ENCODE measurements around the gene P3H2. TPM values are rescaled to one million over a fixed set of nuclear protein-coding genes. Genes with fewer than 3 reads are reported as not detected.

The P3H2 gene
- total RNA-seq, 1 experiment from 2014 or later: 19.6 TPM

DNA sequence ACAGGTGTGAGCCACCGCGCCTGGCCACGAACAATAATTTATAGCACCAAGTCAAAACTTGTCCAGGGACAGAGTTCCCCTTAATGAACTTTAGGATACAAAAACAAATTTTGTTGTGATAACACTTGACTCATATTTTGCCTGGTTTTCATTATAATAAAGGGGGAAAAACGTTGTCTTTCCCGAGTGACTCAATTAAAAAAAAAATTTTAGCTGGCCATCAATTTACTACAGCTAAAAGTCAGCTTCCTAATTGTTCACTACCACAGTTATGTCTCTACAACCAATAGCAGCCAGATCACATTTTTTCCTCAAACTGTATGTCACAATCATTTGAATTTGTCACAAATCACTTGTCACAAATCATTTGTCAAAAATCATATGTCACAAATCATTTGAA, 116.0 kb downstream of the P3H2 start:
- intact Hi-C loops (cut with micrococcal nuclease; ENCODE audit: unreplicated experiment): no loop called here
- Histone ChIP-seq H3K27me3 (replicated peaks; ENCODE audit: insufficient read depth, low read depth, low read length, poor library complexity) (no peaks in the 10 kb centered on the region), H3K4me1 (ENCODE audit: insufficient read depth, low read length, poor library complexity, severe bottlenecking) (peaks cover 26% of the 10 kb centered on the region), H3K9me3 (ENCODE audit: low read depth, low read length, poor library complexity, severe bottlenecking) (no peaks in the 10 kb centered on the region), H3K36me3 (ENCODE audit: insufficient read depth, low read length, poor library complexity, severe bottlenecking) (no peaks in the 10 kb centered on the region), H3K4me3 (ENCODE audit: low read depth, low read length, poor library complexity, severe bottlenecking) (no peak overlapping the region), H3K27ac (ENCODE audit: low read depth, low read length, poor library complexity, severe bottlenecking) (no peak overlapping the region)
- POLR2A ChIA-PET (ENCODE audit: low non-redundant PET): no interaction called here
- TF ChIP-seq, protein P1, sequence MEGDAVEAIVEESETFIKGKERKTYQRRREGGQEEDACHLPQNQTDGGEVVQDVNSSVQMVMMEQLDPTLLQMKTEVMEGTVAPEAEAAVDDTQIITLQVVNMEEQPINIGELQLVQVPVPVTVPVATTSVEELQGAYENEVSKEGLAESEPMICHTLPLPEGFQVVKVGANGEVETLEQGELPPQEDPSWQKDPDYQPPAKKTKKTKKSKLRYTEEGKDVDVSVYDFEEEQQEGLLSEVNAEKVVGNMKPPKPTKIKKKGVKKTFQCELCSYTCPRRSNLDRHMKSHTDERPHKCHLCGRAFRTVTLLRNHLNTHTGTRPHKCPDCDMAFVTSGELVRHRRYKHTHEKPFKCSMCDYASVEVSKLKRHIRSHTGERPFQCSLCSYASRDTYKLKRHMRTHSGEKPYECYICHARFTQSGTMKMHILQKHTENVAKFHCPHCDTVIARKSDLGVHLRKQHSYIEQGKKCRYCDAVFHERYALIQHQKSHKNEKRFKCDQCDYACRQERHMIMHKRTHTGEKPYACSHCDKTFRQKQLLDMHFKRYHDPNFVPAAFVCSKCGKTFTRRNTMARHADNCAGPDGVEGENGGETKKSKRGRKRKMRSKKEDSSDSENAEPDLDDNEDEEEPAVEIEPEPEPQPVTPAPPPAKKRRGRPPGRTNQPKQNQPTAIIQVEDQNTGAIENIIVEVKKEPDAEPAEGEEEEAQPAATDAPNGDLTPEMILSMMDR (conservative IDR thresholded peaks at IDR 0.05; ENCODE audit: low read depth, low read length): no peak
- TF ChIP-seq EZH2 (IDR thresholded peaks at IDR 0.05; ENCODE audit: borderline replicate concordance, low read depth, low read length, poor library complexity, severe bottlenecking): no peak
- no peak for DNase-seq (ENCODE audit: low spot score)
- CTCF ChIA-PET: no interaction called here
- BruUV-seq (replicated peaks): no TSS peak

DNA sequence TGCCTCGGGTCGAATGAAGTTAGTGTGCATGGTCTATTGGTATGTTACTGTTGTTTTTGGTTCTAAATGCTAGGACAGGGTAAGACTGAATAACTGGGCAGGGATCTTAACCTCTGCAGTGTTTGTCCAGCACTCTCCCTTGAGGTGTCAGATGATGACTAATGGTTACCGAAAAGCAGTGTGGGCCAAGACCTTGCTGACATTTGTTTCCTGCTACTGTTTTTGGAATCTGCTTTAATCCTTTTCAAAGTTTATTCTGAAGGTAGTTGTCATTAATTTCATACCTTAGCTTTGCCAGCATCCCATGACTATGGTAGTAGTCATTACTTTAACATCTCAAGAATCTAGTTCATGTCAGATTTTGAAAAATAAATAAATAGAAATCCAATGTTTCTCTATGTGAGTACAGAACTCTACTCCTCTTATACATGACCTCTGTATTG, 117.0 kb downstream of the P3H2 start:
- Histone ChIP-seq H3K4me3 (ENCODE audit: low read depth, low read length, poor library complexity, severe bottlenecking) (no peak overlapping the region), H3K4me1 (ENCODE audit: insufficient read depth, low read length, poor library complexity, severe bottlenecking) (peaks cover 18% of the 10 kb centered on the region), H3K9me3 (ENCODE audit: low read depth, low read length, poor library complexity, severe bottlenecking) (no peaks in the 10 kb centered on the region), H3K27ac (ENCODE audit: low read depth, low read length, poor library complexity, severe bottlenecking) (no peak overlapping the region), H3K36me3 (ENCODE audit: insufficient read depth, low read length, poor library complexity, severe bottlenecking) (no peaks in the 10 kb centered on the region), H3K27me3 (replicated peaks; ENCODE audit: insufficient read depth, low read depth, low read length, poor library complexity) (no peaks in the 10 kb centered on the region)
- BruUV-seq (replicated peaks): no TSS peak
- DNase-seq (ENCODE audit: low spot score): no peak
- intact Hi-C loops (cut with micrococcal nuclease; ENCODE audit: unreplicated experiment): no loop called here
- CTCF ChIA-PET: no interaction called here
- TF ChIP-seq, protein P1 (conservative IDR thresholded peaks at IDR 0.05; ENCODE audit: low read depth, low read length): no peak
- no peak for TF ChIP-seq EZH2 (IDR thresholded peaks at IDR 0.05; ENCODE audit: borderline replicate concordance, low read depth, low read length, poor library complexity, severe bottlenecking)
- POLR2A ChIA-PET (ENCODE audit: low non-redundant PET): no interaction called here

DNA sequence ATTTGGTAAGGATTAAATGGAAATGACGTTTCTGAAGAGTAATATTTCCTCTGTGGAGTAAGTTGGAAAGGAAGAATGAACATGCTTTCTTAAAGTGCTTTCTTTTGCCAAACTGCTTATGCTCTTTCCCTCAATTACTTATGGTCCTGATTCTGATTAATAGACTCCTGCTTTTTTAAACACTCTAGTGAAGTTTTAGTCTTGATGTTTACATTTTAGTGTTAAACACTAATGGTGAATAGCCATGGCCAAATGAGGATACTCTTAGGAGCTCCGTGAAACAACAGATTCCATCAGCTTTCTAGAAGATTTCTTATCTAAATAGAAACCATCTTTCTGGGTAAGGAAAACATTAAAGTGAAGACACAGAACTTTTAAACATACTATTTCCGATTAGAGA, 117.6 kb downstream of the P3H2 start:
- H3K4me3 ChIP-seq (ENCODE audit: low read depth, low read length, poor library complexity, severe bottlenecking): no peak overlapping the region
- POLR2A ChIA-PET (ENCODE audit: low non-redundant PET): no interaction called here
- CTCF ChIA-PET: no interaction called here
- TF ChIP-seq EZH2 (IDR thresholded peaks at IDR 0.05; ENCODE audit: borderline replicate concordance, low read depth, low read length, poor library complexity, severe bottlenecking): no peak
- TF ChIP-seq, protein P1 (conservative IDR thresholded peaks at IDR 0.05; ENCODE audit: low read depth, low read length): no peak
- no peaks in the 10 kb centered on the region for H3K9me3 ChIP-seq (ENCODE audit: low read depth, low read length, poor library complexity, severe bottlenecking)
- H3K36me3 ChIP-seq (ENCODE audit: insufficient read depth, low read length, poor library complexity, severe bottlenecking): no peaks in the 10 kb centered on the region
- no peaks in the 10 kb centered on the region for H3K27me3 ChIP-seq (replicated peaks; ENCODE audit: insufficient read depth, low read depth, low read length, poor library complexity)
- peaks cover 15% of the 10 kb centered on the region for H3K4me1 ChIP-seq (ENCODE audit: insufficient read depth, low read length, poor library complexity, severe bottlenecking)
- intact Hi-C loops (cut with micrococcal nuclease; ENCODE audit: unreplicated experiment): no loop called here
- DNase-seq (ENCODE audit: low spot score): no peak
- BruUV-seq (replicated peaks): no TSS peak
- no peak overlapping the region for H3K27ac ChIP-seq (ENCODE audit: low read depth, low read length, poor library complexity, severe bottlenecking)

All from A673 (cell line).